K562 (cell line): ENCODE results near the gene ZFP92. TPM values are rescaled to one million over a fixed set of nuclear protein-coding genes. Genes with fewer than 3 reads are reported as not detected.

Experiments
- ATAC-seq: fragments of 200-7000 bp; cut with Tn5 transposase; 3 replicates; pipeline ENCODE4 v1.9.1; 2020; ENCODE audit warnings: moderate library complexity
- BruUV-seq: library from RNA; stranded (reverse); fragments of 400-500 nt; replicated peaks from 2 replicates; lab custom pipeline; 2021; lab: Mats Ljungman, UMichigan
- CTCF ChIA-PET: fragments of 300-600 bp; formaldehyde crosslinking; extraction: SDS; loops from one replicate; lab custom pipeline; 2021; ENCODE audit warnings: low intra/inter-chr PET ratio; lab: Yijun Ruan, JAX
- POLR2A ChIA-PET: fragments of 300-600, 350-650 bp; sonication (Branson Sonifier 250); formaldehyde crosslinking; extraction: SDS; loops from one replicate; lab custom pipeline; 2021; ENCODE audit warnings: antibody characterized with exemption, inconsistent platforms; lab: Yijun Ruan, JAX
- DNase-seq, 4 experiments: peaks; one replicate each; pipeline versions ENCODE4 v3.0.0 to v3.0.0-alpha.2; 2011 to 2018; ENCODE audit warnings: low spot score in 3 of 4, mixed read lengths in 3 of 4; ENCODE audit errors: extremely low read depth in 1 of 4
- FAIRE-seq: peaks from 2 replicates; lab custom pipeline; 2011; peaks lifted over from hg19 to GRCh38; lab: Jason Lieb, UNC
- H2AFZ ChIP-seq: 2 replicates; pipeline ENCODE4 v1.6.0; 2011; ENCODE audit warnings: low read depth, low read length, control low read depth, inconsistent platforms
- H3K27ac ChIP-seq: fragments of 200-600 bp; 3 replicates; pipeline ENCODE4 v1.8.0; 2011; ENCODE audit warnings: low read depth, mild to moderate bottlenecking, control low read depth, inconsistent platforms, low read length, moderate library complexity, mixed read lengths; ENCODE audit errors: extremely low read depth
- H3K27me3 ChIP-seq, 2 experiments: fragments of 300-600 bp in 1 of 2; 2 replicates in 1 of 2; 3 replicates in 1 of 2; pipeline versions ENCODE4 v1.6.0 to v1.8.0; 2011; ENCODE audit warnings: inconsistent platforms in 2 of 2, low read length in 2 of 2, mild to moderate bottlenecking in 1 of 2, mixed read lengths in 1 of 2, moderate library complexity in 1 of 2; ENCODE audit not compliant: control insufficient read depth in 2 of 2, insufficient read depth in 2 of 2
- H3K36me3 ChIP-seq: fragments of 300-600 bp; 3 replicates; pipeline ENCODE4 v1.8.0; 2011; ENCODE audit warnings: mild to moderate bottlenecking, low read length, inconsistent platforms; ENCODE audit not compliant: control insufficient read depth, insufficient read depth
- H3K4me1 ChIP-seq, 2 experiments: fragments of 200-600 bp in 1 of 2; replicated peaks in 1 of 2; 2 replicates in 1 of 2; 3 replicates in 1 of 2; pipeline versions ENCODE4 v1.5.1 to v1.8.0; 2011; ENCODE audit warnings: inconsistent platforms in 2 of 2, low read length in 2 of 2, mild to moderate bottlenecking in 1 of 2, mixed read lengths in 1 of 2, moderate library complexity in 1 of 2; ENCODE audit not compliant: control insufficient read depth in 2 of 2, insufficient read depth in 2 of 2
- H3K4me2 ChIP-seq: 2 replicates; pipeline ENCODE4 v1.6.1; 2011; ENCODE audit warnings: low read length, control low read depth, inconsistent platforms, mixed read lengths; ENCODE audit not compliant: insufficient read depth
- H3K4me3 ChIP-seq: fragments of 200-600 bp; sonication (generic), shearing (Covaris generic); 2 replicates; pipeline ENCODE4 v1.5.1; 2016; ENCODE audit warnings: control low read depth, inconsistent platforms
- H3K79me2 ChIP-seq: fragments of 200-600 bp; 3 replicates; pipeline ENCODE4 v1.8.0; 2011; ENCODE audit warnings: low read length, inconsistent platforms; ENCODE audit not compliant: control insufficient read depth, insufficient read depth
- H3K9ac ChIP-seq, 2 experiments: 2 replicates each; pipeline versions ENCODE4 v1.6.0 to v1.6.1; 2011; ENCODE audit warnings: low read depth in 2 of 2, low read length in 2 of 2, control low read depth in 1 of 2, inconsistent platforms in 1 of 2, mild to moderate bottlenecking in 1 of 2, mixed read lengths in 1 of 2; ENCODE audit not compliant: insufficient read depth in 1 of 2
- H3K9me1 ChIP-seq: one replicate; pipeline ENCODE4 v1.6.0; 2011; ENCODE audit warnings: inconsistent platforms, mild to moderate bottlenecking, low read length, moderate library complexity; ENCODE audit not compliant: control insufficient read depth, insufficient read depth
- H3K9me3 ChIP-seq: replicated peaks from 2 replicates; pipeline ENCODE4 v1.5.1; 2011; ENCODE audit warnings: low read depth, low read length, inconsistent platforms; ENCODE audit not compliant: control insufficient read depth, insufficient read depth
- H4K20me1 ChIP-seq: replicated peaks from 2 replicates; pipeline ENCODE4 v1.6.1; 2011; ENCODE audit warnings: low read length, inconsistent platforms, mixed read lengths; ENCODE audit not compliant: control insufficient read depth, insufficient read depth
- NFYB ChIP-seq: IDR thresholded peaks from 2 replicates; pipeline ENCODE4 v1.6.1; 2011; ENCODE audit warnings: mild to moderate bottlenecking, moderate library complexity; ENCODE audit not compliant: insufficient read length; ENCODE audit errors: extremely low read depth
- POLR2G ChIP-seq: fragments of 200-400 bp; formaldehyde crosslinking; IDR thresholded peaks from 2 replicates; pipeline ENCODE4 v1.6.1; 2017; ENCODE audit warnings: low read depth, mild to moderate bottlenecking, antibody characterized with exemption, low read length, moderate library complexity
- TSC22D4 ChIP-seq: fragments of 450-650 bp; IDR thresholded peaks from 2 replicates; pipeline ENCODE4 v1.6.1; 2016; ENCODE audit warnings: missing genetic modification characterization, missing biosample characterization, control low read depth
- ZNF121 ChIP-seq: sonication (generic); formaldehyde crosslinking; conservative IDR thresholded peaks from 2 replicates; pipeline ENCODE4 v1.8.0; 2022; ENCODE audit warnings: missing genetic modification reagents
- ZNF561 ChIP-seq: fragments of 450-650 bp; formaldehyde crosslinking; conservative IDR thresholded peaks from 2 replicates; pipeline ENCODE4 v1.4.0; 2020; ENCODE audit warnings: mild to moderate bottlenecking, moderate library complexity
- WGBS: fragments of 100-300 bp; shearing (Covaris generic); methylation state at CpG from one replicate; pipeline ENCODE4 v1.1.6; 2016; ENCODE audit warnings: low coverage, mixed read lengths; ENCODE audit not compliant: insufficient coverage; ENCODE audit errors: missing lambda C conversion rate; 5-methylcytosine and 5-hydroxymethylcytosine counted together
- in situ Hi-C: fragments of 300-500 bp; cut with MboI; formaldehyde crosslinking; loops from 4 replicates; pipeline ENCODE4 v1.15.0; 2018; ENCODE audit warnings: inconsistent platforms, mixed read lengths
- intact Hi-C: fragments of 100-400 bp; cut with micrococcal nuclease; formaldehyde crosslinking; loops from 2 replicates; pipeline ENCODE4 v1.14.2; 2022
- polyA plus RNA-seq, 8 experiments: library from polyadenylated mRNA; depleted of rRNA in 4 of 8; stranded (reverse) in 5 of 8; unstranded in 3 of 8; fragments of >200 nt; fragmentation: Nextera tagmentation in 2 of 8; fragmentation: Illumina TruSeq in 1 of 8; extraction: Ambion mirVana in 2 of 8; extraction: Trizol in 1 of 8; gene quantifications; 2 replicates each; pipeline versions ENCODE4 v1.2.1 to v1.2.3, GENCODE V29; 2011 to 2014; ENCODE audit warnings: inconsistent platforms in 1 of 8, missing spikeins in 1 of 8
- total RNA-seq, 7 experiments: library from RNA; depleted of rRNA in 6 of 7; stranded (reverse); fragments of >200 nt in 6 of 7; fragmentation: Illumina TruSeq in 2 of 7; extraction: Trizol in 2 of 7; gene quantifications; 2 replicates each; pipeline versions ENCODE4 v1.2.1 to v1.2.3, GENCODE V29; 2011 to 2021; ENCODE audit warnings: low replicate concordance in 1 of 7

The ZFP92 gene
- total and polyA plus RNA-seq, 9 of the 15 experiments (the other 6 are each of a cell fraction or from before 2014, with no cell fraction given): 0.32 to 3.3 (median 1.8) TPM

DNA sequence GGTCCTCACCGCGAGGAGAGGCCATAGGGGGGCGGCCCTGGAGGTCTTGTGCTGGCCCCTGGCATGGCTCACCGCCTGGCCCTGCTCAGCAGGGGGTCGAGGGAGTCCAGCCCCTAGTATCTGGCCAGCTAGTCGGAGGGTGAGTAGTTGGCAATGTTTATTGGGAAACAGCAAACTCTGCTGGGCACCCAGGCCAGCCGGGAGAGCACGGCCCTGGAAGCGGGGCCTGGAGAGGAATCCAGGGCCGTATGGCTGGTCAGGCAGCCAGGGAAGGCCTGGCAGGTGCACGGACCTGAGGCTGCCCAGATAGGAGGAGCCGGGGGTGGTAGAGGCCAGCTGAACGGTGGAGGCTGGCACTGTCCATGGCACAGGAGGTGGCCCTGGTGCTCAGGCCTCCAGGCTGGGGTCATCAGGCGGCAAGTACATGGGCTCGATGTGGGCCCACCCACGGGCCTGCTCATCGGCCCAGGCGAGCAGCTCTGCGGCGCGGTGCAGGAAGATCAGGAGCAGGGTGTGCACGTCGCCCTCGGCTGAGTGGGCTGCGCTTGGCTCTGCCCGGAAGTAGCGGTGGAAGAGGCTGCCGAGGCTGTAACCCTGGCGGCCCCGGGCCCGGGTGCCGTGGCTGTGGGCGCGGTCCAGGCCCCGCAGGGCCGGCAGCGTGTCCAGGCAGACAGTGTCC, 33.2 kb downstream of the ZFP92 start:
- H3K9me1 ChIP-seq: no peaks in the 10 kb centered on the region
- DNase-seq (no peak), FAIRE-seq (no peak), ATAC-seq (no peak)
- no peaks in the 10 kb centered on the region for H3K79me2 ChIP-seq
- no peak overlapping the region for H3K9ac ChIP-seq
- no TSS peak for BruUV-seq
- H2AFZ ChIP-seq: no peak overlapping the region
- H4K20me1 ChIP-seq: no peaks in the 10 kb centered on the region
- POLR2A ChIA-PET: interaction anchor here (0.7 kb wide), 1 partner anchor 498 kb away, joined by 3 read pairs; no protein-coding TSS in a partner anchor
- H3K36me3 ChIP-seq: no peaks in the 10 kb centered on the region; the same call in 2 of the 3 replicates
- H3K4me1 ChIP-seq: peaks cover 0 to 45% of the 10 kb centered on the region in 2 experiments; a peak in 2 of 5 replicates
- intact Hi-C loops (no loop called here), in situ Hi-C loops (no loop called here)
- 78% methylated on average over 22 of the region's 37 CpGs for WGBS
- no peak overlapping the region for H3K4me3 ChIP-seq
- no peak overlapping the region for H3K27ac ChIP-seq
- H3K4me2 ChIP-seq: no peak overlapping the region
- CTCF ChIA-PET: no interaction called here
- H3K9me3 ChIP-seq: no peaks in the 10 kb centered on the region
- peaks cover 0 to 6% of the 10 kb centered on the region in 2 experiments; a peak in 3 of 5 replicates for H3K27me3 ChIP-seq
- TF ChIP-seq POLR2G (peak; percentile 48; the same call in 1 of the 2 replicates), TSC22D4 (tag) (no peak)
- TF ChIP-seq, all 486 proteins: peak for 1

DNA sequence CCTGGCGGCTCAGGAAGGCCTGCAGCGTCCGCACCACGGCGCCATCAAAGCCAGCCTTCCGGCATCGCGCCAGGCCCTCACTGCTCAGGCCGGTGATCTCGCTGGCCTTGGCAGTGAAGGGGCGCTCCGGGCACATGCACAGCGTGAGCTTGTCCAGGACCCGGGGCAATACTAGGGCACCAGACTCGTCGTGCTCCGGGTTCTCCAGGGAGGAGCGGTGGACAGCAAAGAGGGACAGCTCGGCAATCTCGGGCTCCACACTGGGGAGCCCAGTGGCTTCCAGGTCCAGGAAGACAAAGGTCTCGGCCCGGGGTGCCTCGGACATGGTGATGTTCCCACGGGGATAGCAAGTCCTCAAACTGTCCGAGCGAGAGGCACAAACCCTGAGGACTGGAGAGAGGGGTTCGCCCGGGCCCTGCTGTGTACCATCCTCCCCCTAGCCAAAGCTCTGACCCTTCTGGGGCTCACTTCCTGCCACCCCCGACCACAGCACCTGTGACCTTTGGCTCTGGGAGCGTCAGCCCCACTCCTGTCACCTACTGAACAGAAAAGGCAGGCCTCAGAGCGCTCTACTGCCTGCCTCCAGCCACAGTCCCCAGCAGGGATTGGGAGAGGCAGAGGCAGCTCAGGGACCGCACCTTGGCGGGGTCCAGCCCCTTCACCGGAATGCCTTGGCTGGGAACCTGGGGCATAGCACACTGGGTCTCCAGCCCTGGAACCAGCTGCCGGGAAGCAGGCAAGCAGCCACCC, 34.0 kb downstream of the ZFP92 start:
- no peak for DNase-seq
- Histone ChIP-seq H3K4me3 (no peak overlapping the region), H3K27ac (no peak overlapping the region), H3K27me3 (no peaks in the 10 kb centered on the region; a peak in 1 of 5 replicates), H3K9me3 (no peaks in the 10 kb centered on the region), H3K9me1 (no peaks in the 10 kb centered on the region), H3K79me2 (no peaks in the 10 kb centered on the region), H3K9ac (no peak overlapping the region; a peak in 1 of 4 replicates), H2AFZ (no peak overlapping the region), H3K36me3 (peaks cover 6% of the 10 kb centered on the region; the same call in 2 of the 3 replicates), H3K4me1 (peaks cover 0 to 45% of the 10 kb centered on the region in 2 experiments; a peak in 2 of 5 replicates), H4K20me1 (no peaks in the 10 kb centered on the region), H3K4me2 (no peak overlapping the region)
- CTCF ChIA-PET: no interaction called here
- no peak; the same call in 2 of the 3 replicates for ATAC-seq
- TF ChIP-seq NFYB (no peak), ZNF121 (CRISPR knock-in tag) (no peak), ZNF561 (no peak)
- intact Hi-C loops: no loop called here
- in situ Hi-C loops: no loop called here
- no TSS peak for BruUV-seq
- 75% methylated on average over 12 of the region's 35 CpGs for WGBS
- FAIRE-seq: no peak
- POLR2A ChIA-PET: interaction anchor here (0.6 to 0.7 kb wide), 3 partner anchors 16 to 499 kb away, joined by 3 to 4 read pairs (median 3); no protein-coding TSS in a partner anchor
